Heart left ventricle (tissue), 16 donors: ENCODE measurements around the gene OR51B5. TPM values are rescaled to one million over a fixed set of nuclear protein-coding genes. Genes with fewer than 3 reads are reported as not detected.
"Not testable (repeated sequence)": the region's sequence is repeated elsewhere in the genome, so short reads cannot be mapped to it uniquely, and the experiment has no call there.

ENCODE experiments used
- ATAC-seq, 4 donors: fragments of 200-7000 bp; cut with Tn5 transposase; one replicate each; pipeline ENCODE4 v1.9.1; 2020 to 2022; ENCODE audit warnings: moderate library complexity in 4 of 4, mild to moderate bottlenecking in 3 of 4, moderate number of reproducible peaks in 1 of 4
- DNase-seq, 5 donors: peaks; one replicate each; pipeline ENCODE4 v3.0.0-alpha.2; 2020
- H3K27ac ChIP-seq, 12 donors: fragments of 200-600 bp; sonication (generic) in 4 of 12; one replicate each; pipeline versions ENCODE4 v1.5.0 to v1.8.0; 2016 to 2022; ENCODE audit warnings: mild to moderate bottlenecking in 2 of 12
- H3K27me3 ChIP-seq, 9 donors: fragments of 200-600 bp; sonication (generic) in 2 of 9; one replicate each; pipeline versions ENCODE4 v1.5.1 to v1.8.0; 2016 to 2022; ENCODE audit warnings: mild to moderate bottlenecking in 3 of 9
- H3K36me3 ChIP-seq, 9 donors: fragments of 200-600 bp; sonication (generic) in 2 of 9; one replicate each; pipeline versions ENCODE4 v1.5.0 to v1.8.0; 2018 to 2022; ENCODE audit warnings: mild to moderate bottlenecking in 2 of 9
- H3K4me1 ChIP-seq, 12 donors: fragments of 200-600 bp; sonication (generic) in 4 of 12; one replicate each; pipeline versions ENCODE4 v1.5.0 to v1.8.0; 2016 to 2022; ENCODE audit warnings: mild to moderate bottlenecking in 3 of 12
- H3K4me3 ChIP-seq, 12 donors: fragments of 200-600 bp; sonication (generic) in 4 of 12; one replicate each; pipeline versions ENCODE4 v1.5.0 to v1.8.0; 2017 to 2022; ENCODE audit warnings: mild to moderate bottlenecking in 9 of 12, moderate library complexity in 4 of 12
- H3K9me3 ChIP-seq, 12 donors: fragments of 200-600 bp; sonication (generic) in 4 of 12; one replicate each; pipeline versions ENCODE4 v1.5.0 to v1.8.0; 2016 to 2022; ENCODE audit warnings: mild to moderate bottlenecking in 1 of 12
- POLR2A ChIP-seq, 2 donors: fragments of 450-650 bp; IDR thresholded peaks; one replicate each; pipeline ENCODE4 v1.6.1; 2017; ENCODE audit warnings: antibody characterized with exemption in 2 of 2, mild to moderate bottlenecking in 2 of 2, moderate library complexity in 2 of 2
- WGBS, 4 donors: extraction: QIAGEN DNeasy Blood & Tissue Kit in 2 of 4; methylation state at CpG; one replicate each; pipeline versions ENCODE4 v1.1.5 to v1.1.7; 2013 to 2018; 5-methylcytosine and 5-hydroxymethylcytosine counted together
- intact Hi-C, 10 donors: fragments of 100-400 bp; cut with DNase I; formaldehyde crosslinking; loops; one replicate each; pipeline versions ENCODE4 v1.11.1 to v1.14.2; 2022
- polyA plus RNA-seq, 2 donors: library from polyadenylated mRNA; stranded (reverse); fragments of 200-250 nt; gene quantifications; one replicate each; pipeline ENCODE4 v1.2.3, GENCODE V29; 2013
- total RNA-seq, 9 donors: library from RNA; depleted of rRNA in 2 of 9; stranded (reverse); fragments of >200 nt in 2 of 9; fragmentation: NEBNext Ultra II Directional in 3 of 9; extraction: Animal tissue kit (Norgen Biotek cat#: 25700) in 3 of 9; gene quantifications; one replicate each; pipeline versions ENCODE4 v1.1.0 to v1.2.4, GENCODE V29; 2016 to 2023
- TF ChIP-seq, protein P1 (sequence below), 12 donors: fragments of 200-600 bp; sonication (generic) in 4 of 12; IDR thresholded peaks; one replicate each; pipeline versions ENCODE4 v1.5.0 to v1.8.0; 2018 to 2022; ENCODE audit warnings: antibody characterized with exemption in 12 of 12, mild to moderate bottlenecking in 5 of 12
- donor health status: ischemic (EF 13 %, LVEDD 7.1; RV severe dilation, severe dysfunction).
- donor health status: healthy with polysubstance abuse.
- donor health status: DM: no; HTN: yes; CAD: no.
- donor health status: DM: no; HTN: no; CAD: no.
- donor health status: ischemic (EF 25% LVEDD 6.9; RV normal size, moderate dysfunction).
- donor health status: ischemic (EF 25% LVEDD 5.7; RV mildly dilated, moderate dysfunction).
- donor health status: healthy.
- donor health status: DM: yes; HTN: yes; CAD: no.
- donor health status: ischemic (EF 35%, LVEDD 5.7; RV mildly dilated, moderate dysfunction).
- donor health status: nonischemic (EF 11% LVEDD 7.7; RV severe dilation, severe dysfunction).
- donor health status: DM: yes; HTN: yes; CAD: no.
- donor health status: PGD.
- donor health status: ischemic (EF 29% LVEDD 5.4; RV normal size, mild dysfunction).
- donor health status: nonischemic (EF 23%, LVEDD 6.1; RV moderate dilation, normal function).

Gene OR51B5
- total and polyA plus RNA-seq, 11 donors, result 0.11 to 0.80 TPM; not detected in 9

GRCh38 chr11:5335170-5335569, 8.2 kb downstream of the OR51B5 start:
- no peak for DNase-seq
- Histone ChIP-seq H3K36me3 (no peaks in the 10 kb centered on the region), H3K9me3 (no peaks in the 10 kb centered on the region), H3K27me3 (no peaks in the 10 kb centered on the region), H3K27ac (no peak overlapping the region), H3K4me1 (no peaks in the 10 kb centered on the region), H3K4me3 (no peak overlapping the region)
- TF ChIP-seq POLR2A (IDR thresholded peaks at IDR 0.05), result no peak
- TF ChIP-seq, protein P1, sequence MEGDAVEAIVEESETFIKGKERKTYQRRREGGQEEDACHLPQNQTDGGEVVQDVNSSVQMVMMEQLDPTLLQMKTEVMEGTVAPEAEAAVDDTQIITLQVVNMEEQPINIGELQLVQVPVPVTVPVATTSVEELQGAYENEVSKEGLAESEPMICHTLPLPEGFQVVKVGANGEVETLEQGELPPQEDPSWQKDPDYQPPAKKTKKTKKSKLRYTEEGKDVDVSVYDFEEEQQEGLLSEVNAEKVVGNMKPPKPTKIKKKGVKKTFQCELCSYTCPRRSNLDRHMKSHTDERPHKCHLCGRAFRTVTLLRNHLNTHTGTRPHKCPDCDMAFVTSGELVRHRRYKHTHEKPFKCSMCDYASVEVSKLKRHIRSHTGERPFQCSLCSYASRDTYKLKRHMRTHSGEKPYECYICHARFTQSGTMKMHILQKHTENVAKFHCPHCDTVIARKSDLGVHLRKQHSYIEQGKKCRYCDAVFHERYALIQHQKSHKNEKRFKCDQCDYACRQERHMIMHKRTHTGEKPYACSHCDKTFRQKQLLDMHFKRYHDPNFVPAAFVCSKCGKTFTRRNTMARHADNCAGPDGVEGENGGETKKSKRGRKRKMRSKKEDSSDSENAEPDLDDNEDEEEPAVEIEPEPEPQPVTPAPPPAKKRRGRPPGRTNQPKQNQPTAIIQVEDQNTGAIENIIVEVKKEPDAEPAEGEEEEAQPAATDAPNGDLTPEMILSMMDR (IDR thresholded peaks at IDR 0.05), result no peak
- intact Hi-C loops, result no loop called here
- WGBS, 4 donors, result 14 to 46% (median 24%) methylated on average over 1 of the region's 1 CpG
- no peak for ATAC-seq

- no peak within 1 kb of the TSS for H3K27ac ChIP-seq
- ATAC-seq (no peak), DNase-seq (no peak)
- no peaks in the 10 kb centered on the region for H3K36me3 ChIP-seq
- intact Hi-C loops, result no loop called here
- no peak within 1 kb of the TSS for H3K4me3 ChIP-seq
- WGBS, 4 donors, result 52 to 77% (median 72%) methylated on average over 3 of the region's 3 CpGs
- H3K4me1 ChIP-seq, result no peaks in the 10 kb centered on the region
- H3K9me3 ChIP-seq, result no peaks in the 10 kb centered on the region
- no peak for TF ChIP-seq POLR2A (IDR thresholded peaks at IDR 0.05)
- TF ChIP-seq, protein P1 (IDR thresholded peaks at IDR 0.05), result no peak
- H3K27me3 ChIP-seq, result no peaks in the 10 kb centered on the region
Measured at GRCh38 chr11:5324197-5324596, 19.1 kb downstream of the OR51B5 start, which contains the start of gene OR51B2. OR51B2 (minus strand) TSS chr11:5324297; CDS start chr11:5324297, 0 bp downstream.

DNA sequence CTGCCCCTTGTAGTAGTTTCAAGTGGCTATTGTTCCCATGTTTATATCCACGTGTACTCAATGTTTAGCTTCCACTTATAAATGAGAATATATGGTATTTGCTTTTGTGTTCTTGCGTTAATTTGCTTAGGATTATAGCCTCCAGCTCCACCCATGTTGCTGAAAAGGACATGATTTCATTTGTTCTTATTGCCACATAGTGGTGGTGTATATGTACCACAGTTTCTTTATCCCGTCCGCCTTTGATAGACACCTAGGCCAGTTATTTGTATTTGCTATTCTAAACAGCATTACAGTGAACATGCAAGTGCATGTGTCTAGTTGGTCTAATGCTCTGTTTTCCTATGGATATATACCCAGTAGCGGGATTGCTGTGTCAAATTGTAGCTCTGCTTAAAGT, 26.0 kb downstream of the OR51B5 start:
- Histone ChIP-seq H3K4me1 (no peaks in the 10 kb centered on the region), H3K36me3 (no peaks in the 10 kb centered on the region), H3K4me3 (no peak overlapping the region), H3K9me3 (peaks cover 0 to 2% (median 0%) of the 10 kb centered on the region in 12 donors), H3K27ac (no peak overlapping the region), H3K27me3 (no peaks in the 10 kb centered on the region)
- 68 to 86% (median 77%) methylated on average over 5 of the region's 5 CpGs for WGBS, 4 donors
- intact Hi-C loops, result no loop called here
- DNase-seq, result no peak
- no peak for TF ChIP-seq POLR2A (IDR thresholded peaks at IDR 0.05)
- TF ChIP-seq, protein P1 (IDR thresholded peaks at IDR 0.05), result no peak
- no peak for ATAC-seq

DNA sequence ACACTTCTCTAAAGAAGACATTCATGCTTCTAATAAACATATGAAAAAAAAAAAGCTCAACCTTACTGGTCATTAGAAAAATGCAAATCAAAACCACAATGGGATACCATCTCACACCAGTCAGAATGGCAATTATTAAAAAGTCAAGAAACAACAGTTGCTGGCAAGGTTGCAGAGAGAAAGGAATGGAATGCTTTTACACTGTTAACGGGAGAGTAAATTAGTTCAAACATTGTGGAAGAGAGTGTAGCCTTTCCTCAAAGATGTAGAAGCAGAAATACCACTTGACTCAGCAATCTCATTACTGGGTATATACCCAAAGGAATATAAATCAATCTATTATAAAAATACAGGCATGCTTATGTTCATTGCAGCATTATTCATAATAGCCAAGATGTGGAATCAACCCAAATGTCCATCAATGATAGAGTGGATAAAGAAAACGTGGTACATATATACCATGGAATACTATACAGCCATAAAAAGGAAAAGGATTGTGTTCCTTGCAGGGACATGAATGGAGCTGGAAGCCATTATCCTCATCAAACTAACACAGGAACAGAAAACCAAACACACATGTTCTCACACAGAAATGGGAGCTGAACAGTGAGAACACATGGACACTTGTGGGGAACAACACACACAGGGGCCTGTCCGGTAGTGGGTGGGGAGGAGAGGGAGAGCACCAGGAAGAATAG, 29.8 kb downstream of the OR51B5 start:
- DNase-seq, intact Hi-C loops, H3K27ac ChIP-seq, H3K27me3 ChIP-seq, H3K9me3 ChIP-seq, ATAC-seq, H3K4me3 ChIP-seq, H3K4me1 ChIP-seq, H3K36me3 ChIP-seq: not testable (repeated sequence)
- 74 to 78% (median 78%) methylated on average over 3 of the region's 3 CpGs for WGBS, 4 donors

DNA sequence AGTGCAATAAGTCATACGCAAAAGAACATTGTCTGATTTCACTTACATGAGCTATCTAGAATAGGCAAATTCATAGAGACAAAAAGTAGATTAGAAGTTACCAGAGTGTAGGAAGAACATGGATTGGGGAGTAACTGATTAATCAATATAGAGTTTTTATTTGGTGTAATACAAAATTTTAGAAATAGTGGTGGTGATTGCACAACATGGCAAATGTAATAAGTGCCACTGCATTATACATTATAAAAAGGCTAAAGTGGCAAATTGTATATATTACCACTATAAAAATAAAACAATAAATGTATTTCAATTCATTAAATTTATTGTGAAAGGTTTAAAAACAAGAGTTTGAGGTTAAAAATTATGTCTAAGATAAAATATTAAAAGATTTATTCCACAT, 32.9 kb downstream of the OR51B5 start:
- no peak for DNase-seq
- intact Hi-C loops, result no loop called here
- no peak for ATAC-seq
- Histone ChIP-seq H3K9me3 (peaks cover 0 to 2% (median 0%) of the 10 kb centered on the region in 12 donors), H3K4me3 (no peak overlapping the region), H3K36me3 (no peaks in the 10 kb centered on the region), H3K27me3 (no peaks in the 10 kb centered on the region), H3K4me1 (no peaks in the 10 kb centered on the region), H3K27ac (no peak overlapping the region)
- no peak for TF ChIP-seq POLR2A (IDR thresholded peaks at IDR 0.05)
- TF ChIP-seq, protein P1 (IDR thresholded peaks at IDR 0.05), result no peak
- 90 to 100% (median 95%) methylated on average over 1 of the region's 1 CpG for WGBS, 4 donors
